ENCODE data around the gene KSR2.

GRCh38 chr12:118015306-118015705 lies 46.5 kb upstream of the KSR2 start:
- TF ChIP-seq CTCF (conservative IDR thresholded peaks at IDR 0.05; ENCODE audit: low read depth, low read length) (no peak), EZH2 (IDR thresholded peaks at IDR 0.05; ENCODE audit: borderline replicate concordance, low read depth, low read length, poor library complexity, severe bottlenecking) (no peak)

All from A673 (cell line).